Stimulated activated CD4-positive, alpha-beta T cell treated with anti-CD3 and anti-CD28 coated beads, Interleukin-2, amount 100 ng/mL, for 24 hours (primary cell): ENCODE results near the gene TGFBI.

Experiments used
- DNase-seq, 2 donors: peaks; one replicate each; pipeline ENCODE4 v3.0.0-alpha.2; 2020

The TGFBI gene

GRCh38 chr5:136004436-136004835, 24.4 kb upstream of the TGFBI start:
- no peak for DNase-seq

- no peak for DNase-seq
These were observed 23.3 kb upstream of the TGFBI start for GRCh38 chr5:136005476-136005875.

DNA sequence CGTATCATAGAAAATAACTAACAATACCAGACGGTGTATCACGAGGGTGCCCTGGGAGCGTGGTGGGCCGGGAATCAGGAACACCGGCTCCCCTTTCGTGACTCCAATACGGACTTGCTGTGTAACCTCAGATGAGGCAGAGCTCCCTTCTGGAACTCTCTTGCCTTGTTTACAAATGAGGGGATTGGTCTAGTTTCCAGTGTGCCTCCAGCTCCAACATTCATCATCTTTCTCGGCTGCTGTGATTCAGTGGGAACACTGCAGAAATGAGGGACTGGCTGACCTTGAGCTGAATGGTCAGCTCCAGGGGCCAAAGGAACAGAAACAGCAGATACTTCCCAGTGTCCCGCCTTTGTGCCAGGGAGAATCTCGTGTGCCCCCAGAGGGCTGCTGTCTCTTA, 22.6 kb upstream of the TGFBI start:
- no peak for DNase-seq

DNA sequence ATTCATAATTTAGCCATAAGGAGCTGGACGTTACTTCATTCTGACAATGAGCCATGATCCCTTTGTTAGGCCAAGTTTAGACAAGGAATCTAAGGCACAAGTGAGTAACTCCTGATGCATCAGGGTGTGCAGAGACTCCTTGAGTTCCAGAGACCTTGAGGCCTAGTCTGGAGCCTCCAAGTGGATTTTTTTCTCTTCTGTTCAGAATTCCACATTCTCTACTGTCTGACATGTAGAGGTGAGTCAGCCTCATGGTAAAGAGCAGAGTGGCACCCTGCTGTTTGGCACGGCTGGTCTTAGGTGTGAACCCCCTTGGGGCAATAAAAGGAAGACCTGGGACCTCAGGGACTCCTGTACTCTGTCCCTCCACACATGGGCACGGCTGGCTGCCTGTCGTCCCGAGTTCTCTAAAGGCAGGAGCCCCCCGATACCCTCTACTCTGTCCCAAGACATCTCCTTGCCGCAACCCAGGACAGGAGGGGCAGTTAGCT, 22.0 kb upstream of the TGFBI start:
- DNase-seq = no peak

DNA sequence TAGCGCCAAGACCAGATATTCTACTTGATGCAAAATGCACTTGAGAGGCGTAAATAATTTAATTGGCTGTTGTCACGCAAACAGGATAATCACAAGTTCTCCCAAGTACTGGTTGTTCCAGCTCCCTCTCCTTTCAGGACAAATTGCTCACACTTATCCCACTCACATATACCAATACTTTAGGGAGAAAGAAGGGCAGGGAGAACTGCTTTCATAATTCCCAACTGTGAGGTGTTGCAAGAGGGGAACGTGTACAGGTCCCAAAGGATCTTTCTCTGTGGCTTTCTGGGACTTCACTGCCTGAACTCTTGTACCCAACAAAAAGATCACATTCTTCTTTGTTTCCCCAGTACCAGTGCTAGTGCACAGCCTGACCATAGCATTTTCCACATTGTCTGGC, 21.5 kb upstream of the TGFBI start:
- DNase-seq = no peak

- DNase-seq = no peak
These were observed 17.3 kb upstream of the TGFBI start for GRCh38 chr5:136011414-136012001.

GRCh38 chr5:136012041-136012804, 16.6 kb upstream of the TGFBI start:
- DNase-seq = no peak

DNA sequence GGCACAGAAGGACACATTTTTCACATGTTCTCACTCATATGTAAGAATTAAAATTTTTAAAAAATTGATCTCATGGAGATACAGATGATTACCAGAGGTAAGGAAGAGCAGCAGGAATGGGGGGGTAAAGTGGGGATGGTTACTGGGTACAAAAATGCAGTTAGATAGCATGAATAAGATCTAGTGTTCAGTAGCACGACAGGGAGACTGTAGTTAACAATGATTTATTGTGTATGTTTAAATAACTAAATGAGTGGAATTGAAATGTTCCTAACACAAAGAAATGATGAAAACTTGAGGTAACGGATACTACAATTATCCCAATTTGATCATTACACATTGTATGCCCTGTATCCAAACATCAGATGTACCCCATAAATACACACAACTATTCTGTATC, 15.2 kb upstream of the TGFBI start:
- DNase-seq = no peak

DNA sequence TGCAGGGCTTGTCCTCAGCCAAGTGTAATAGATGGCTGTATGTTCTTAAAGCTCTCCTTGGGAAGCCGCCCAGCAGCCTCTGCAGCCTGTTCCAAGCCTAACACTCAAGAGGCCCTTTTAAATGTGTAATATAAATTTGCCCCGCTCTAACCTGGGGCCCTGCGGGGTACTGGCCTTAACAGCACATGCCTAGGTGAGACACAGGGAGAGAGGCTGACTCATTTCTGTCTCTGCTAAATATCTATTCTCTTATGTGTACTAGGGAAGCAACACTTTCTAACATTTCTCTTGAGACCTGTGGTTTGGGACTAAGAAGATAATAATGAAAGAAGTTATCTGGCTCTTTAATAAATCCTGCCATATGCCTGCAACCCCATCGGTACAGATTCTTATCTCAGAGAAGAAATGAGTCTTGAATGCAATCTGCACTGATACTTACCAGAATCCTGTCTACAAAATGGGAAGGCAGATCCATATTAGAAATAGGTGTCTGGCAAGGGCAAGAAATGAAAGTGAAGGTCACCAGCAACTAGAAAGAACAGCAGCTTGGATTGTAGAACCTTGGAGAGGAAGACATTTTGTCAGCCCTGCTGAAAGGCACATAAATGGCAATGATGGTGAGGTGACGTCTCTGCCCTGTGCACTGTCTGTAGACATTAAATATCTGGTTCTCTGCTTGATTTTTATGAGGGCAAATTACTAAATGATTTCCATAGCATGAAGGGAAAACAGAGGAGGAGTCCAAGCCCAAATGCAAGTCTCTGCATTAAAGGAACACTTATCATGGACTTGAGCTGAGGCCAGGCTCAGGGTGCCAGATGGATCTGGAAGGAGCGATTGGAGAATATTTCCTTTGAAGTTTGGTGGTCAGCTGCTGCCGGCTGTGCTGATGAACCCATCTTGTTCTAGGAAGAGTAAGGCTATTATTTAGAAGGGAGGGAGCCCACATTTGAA, 14.5 kb upstream of the TGFBI start:
- no peak for DNase-seq

GRCh38 chr5:136015003-136015375, 13.8 kb upstream of the TGFBI start:
- DNase-seq = no peak

- DNase-seq = no peak
These were observed 12.7 kb upstream of the TGFBI start for GRCh38 chr5:136015966-136016650.

GRCh38 chr5:136016945-136017530, 11.8 kb upstream of the TGFBI start:
- DNase-seq = no peak

- DNase-seq = no peak
These were observed 9.7 kb upstream of the TGFBI start for GRCh38 chr5:136018814-136019783.

- no peak for DNase-seq
These were observed 8.8 kb upstream of the TGFBI start for GRCh38 chr5:136020001-136020382.

- DNase-seq = no peak
These were observed 8.3 kb upstream of the TGFBI start for GRCh38 chr5:136020383-136021015.

DNA sequence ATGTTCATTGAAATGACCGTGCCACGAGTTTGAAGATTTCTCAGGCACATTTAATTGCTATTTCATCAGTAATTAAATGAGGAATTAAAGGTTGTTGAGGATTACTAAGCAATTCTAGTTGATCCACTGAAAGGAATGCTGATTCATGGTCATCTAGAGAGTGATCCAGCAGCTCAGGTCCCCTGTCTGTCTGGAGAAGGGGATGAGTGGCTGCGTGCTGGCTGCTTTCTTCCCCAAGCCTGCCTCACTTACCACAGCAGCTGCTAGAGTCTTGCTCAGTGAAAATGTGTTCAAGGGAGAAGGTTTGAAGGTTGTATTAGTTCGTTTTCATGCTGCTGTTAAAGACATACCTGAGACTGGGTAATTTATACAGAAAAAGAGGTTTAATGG, 7.8 kb upstream of the TGFBI start:
- no peak for DNase-seq

DNA sequence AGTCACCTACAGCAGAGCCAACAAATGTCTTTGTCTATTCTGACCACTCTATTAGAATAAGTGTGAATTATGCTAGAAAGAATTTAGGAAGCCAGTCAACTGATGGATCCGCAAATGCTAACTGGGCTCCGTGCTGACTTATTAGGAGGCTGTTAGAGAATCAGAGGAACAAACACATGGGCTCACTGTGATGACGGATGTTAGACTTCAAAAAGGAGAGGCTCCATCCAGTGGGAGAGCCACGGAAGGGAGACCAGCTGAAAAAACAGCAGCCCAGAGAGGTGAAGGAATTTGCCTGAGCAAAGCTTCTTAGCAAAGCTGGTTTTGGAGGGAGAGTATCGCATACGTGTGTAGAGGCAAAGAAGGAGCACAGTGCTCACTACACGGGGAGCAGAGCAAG, 5.8 kb upstream of the TGFBI start:
- DNase-seq = no peak

DNA sequence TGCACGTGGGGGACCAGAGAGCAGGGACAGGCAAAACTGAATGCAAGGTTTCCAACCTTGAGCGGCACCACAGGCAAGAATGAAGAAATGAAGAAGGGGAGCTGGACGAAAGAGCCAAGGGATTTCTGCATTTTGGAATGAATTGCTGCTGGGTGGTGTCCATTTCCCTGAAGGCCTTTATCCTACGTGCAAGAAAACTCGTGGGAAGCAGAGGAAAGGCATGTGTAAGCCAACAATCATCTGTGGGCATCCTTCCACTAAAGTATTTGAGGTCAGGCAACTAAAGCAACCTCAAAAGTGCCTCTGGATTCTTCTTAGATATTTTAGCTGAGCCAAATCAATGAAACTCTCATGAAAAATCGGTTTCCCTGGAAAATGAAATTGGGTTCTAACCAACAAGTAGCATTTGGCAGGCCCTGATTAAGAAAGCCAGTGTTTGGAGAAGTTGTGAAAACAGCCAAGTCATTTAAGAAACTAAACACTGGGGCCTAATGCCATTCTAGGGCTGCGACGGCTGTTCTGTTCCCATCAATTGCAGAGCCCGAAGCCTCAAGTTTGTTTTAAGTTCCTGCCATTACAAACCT, 4.7 kb upstream of the TGFBI start:
- DNase-seq = no peak

GRCh38 chr5:136025900-136026299, 2.9 kb upstream of the TGFBI start:
- no peak for DNase-seq

GRCh38 chr5:136026636-136027035, 2.2 kb upstream of the TGFBI start:
- DNase-seq = no peak

DNA sequence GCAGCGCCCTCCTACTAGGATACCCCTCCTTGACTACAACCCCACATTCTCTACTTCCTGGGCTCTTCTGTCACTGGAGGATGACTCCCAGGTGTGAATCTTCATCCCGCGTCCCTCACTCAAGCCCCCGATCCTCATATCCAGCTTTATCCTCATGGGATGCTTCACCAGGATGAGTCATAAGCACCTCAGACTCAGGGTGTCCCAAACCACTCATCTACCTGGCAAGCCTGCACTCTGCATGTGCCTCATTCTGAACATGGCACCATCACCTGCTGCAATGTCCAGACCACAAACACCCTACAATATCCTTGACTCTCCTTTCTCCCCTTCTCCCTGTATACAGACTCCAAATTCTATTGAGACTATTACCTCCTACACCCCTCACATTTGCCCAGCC, 1.5 kb upstream of the TGFBI start:
- no peak for DNase-seq
